Mesendoderm (in vitro differentiated cells): ENCODE results near the gene CDH23.

Experiments
- DNase-seq: peaks from one replicate; pipeline ENCODE4 v3.0.0; 2013
- H2AK5ac ChIP-seq: 2 replicates; pipeline ENCODE4 v1.6.1; 2013; ENCODE audit warnings: low read length, inconsistent platforms
- H2BK120ac ChIP-seq: 2 replicates; pipeline ENCODE4 v1.6.1; 2013; ENCODE audit warnings: low read depth, mild to moderate bottlenecking, low read length, moderate library complexity, mixed read lengths
- H2BK15ac ChIP-seq: replicated peaks from 2 replicates; pipeline ENCODE4 v1.6.1; 2013; ENCODE audit warnings: low read depth, mild to moderate bottlenecking, moderate library complexity
- H2BK5ac ChIP-seq: 2 replicates; pipeline ENCODE4 v1.6.1; 2013; ENCODE audit warnings: low read length, inconsistent platforms
- H3K18ac ChIP-seq: 2 replicates; pipeline ENCODE4 v1.6.1; 2013; ENCODE audit warnings: mild to moderate bottlenecking, low read length, mixed read lengths
- H3K23ac ChIP-seq: one replicate; pipeline ENCODE4 v1.6.1; 2013; ENCODE audit warnings: low read length
- H3K27ac ChIP-seq: 2 replicates; pipeline ENCODE4 v1.5.1; 2013; ENCODE audit warnings: low read depth, mild to moderate bottlenecking, inconsistent platforms, low read length, moderate library complexity
- H3K27me3 ChIP-seq: 2 replicates; pipeline ENCODE4 v1.6.1; 2013; ENCODE audit warnings: low read length, control low read depth, mild to moderate bottlenecking, inconsistent platforms; ENCODE audit not compliant: insufficient read depth, poor library complexity
- H3K36me3 ChIP-seq: 2 replicates; pipeline ENCODE4 v1.6.1; 2013; ENCODE audit warnings: low read length, inconsistent platforms; ENCODE audit not compliant: control insufficient read depth, insufficient read depth
- H3K4ac ChIP-seq: one replicate; pipeline ENCODE4 v1.6.1; 2013; ENCODE audit warnings: low read depth, mild to moderate bottlenecking, low read length, moderate library complexity
- H3K4me1 ChIP-seq: 2 replicates; pipeline ENCODE4 v1.6.1; 2013; ENCODE audit warnings: low read depth, low read length, inconsistent platforms; ENCODE audit not compliant: control insufficient read depth
- H3K4me2 ChIP-seq: 2 replicates; pipeline ENCODE4 v1.6.1; 2013; ENCODE audit warnings: low read length
- H3K4me3 ChIP-seq: 2 replicates; pipeline ENCODE4 v1.5.1; 2013; ENCODE audit warnings: mild to moderate bottlenecking, low read length
- H3K56ac ChIP-seq: one replicate; pipeline ENCODE4 v1.6.1; 2013; ENCODE audit warnings: low read length
- H3K79me1 ChIP-seq: 2 replicates; pipeline ENCODE4 v1.6.1; 2013; ENCODE audit warnings: low read length, inconsistent platforms
- H3K79me2 ChIP-seq: 2 replicates; pipeline ENCODE4 v1.6.1; 2013; ENCODE audit warnings: mild to moderate bottlenecking, low read length; ENCODE audit not compliant: control insufficient read depth, insufficient read depth
- H3K9ac ChIP-seq: 2 replicates; pipeline ENCODE4 v1.6.1; 2013; ENCODE audit warnings: low read length, inconsistent platforms
- H4K5ac ChIP-seq: one replicate; pipeline ENCODE4 v1.6.1; 2013; ENCODE audit warnings: low read length
- H4K8ac ChIP-seq: one replicate; pipeline ENCODE4 v1.6.1; 2013; ENCODE audit warnings: low read depth, mild to moderate bottlenecking, control low read depth, low read length, moderate library complexity
- WGBS: extraction: QIAGEN DNeasy Blood & Tissue Kit; methylation state at CpG from one replicate; pipeline ENCODE4 v1.1.7; 2013; ENCODE audit warnings: low lambda C conversion rate, missing lambda C conversion rate; ENCODE audit not compliant: insufficient coverage; ENCODE audit errors: extremely low coverage; 5-methylcytosine and 5-hydroxymethylcytosine counted together

The CDH23 gene

GRCh38 chr10:71483885-71484751 lies 87.4 kb downstream of the CDH23 start:
- Histone ChIP-seq H3K79me2 (no peaks in the 10 kb centered on the region), H3K4ac (no peak overlapping the region), H2BK120ac (no peak overlapping the region), H4K5ac (no peak overlapping the region), H2BK5ac (no peak overlapping the region), H3K79me1 (no peaks in the 10 kb centered on the region), H3K27ac (no peak overlapping the region), H3K56ac (no peak overlapping the region), H3K4me2 (no peak overlapping the region), H3K4me3 (no peak overlapping the region), H3K18ac (no peak overlapping the region), H3K36me3 (no peaks in the 10 kb centered on the region), H2BK15ac (no peak overlapping the region), H2AK5ac (no peak overlapping the region), H3K23ac (no peak overlapping the region), H3K9ac (no peak overlapping the region), H4K8ac (no peak overlapping the region), H3K27me3 (no peaks in the 10 kb centered on the region), H3K4me1 (no peaks in the 10 kb centered on the region)
- peak; percentile 8 for DNase-seq
- WGBS, result no CpG with 5 or more reads among the region's 22 CpGs

- Histone ChIP-seq H2BK15ac (no peak overlapping the region), H3K4me2 (no peak overlapping the region), H2AK5ac (no peak overlapping the region), H2BK120ac (no peak overlapping the region), H3K27ac (no peak overlapping the region), H3K4ac (no peak overlapping the region), H3K56ac (no peak overlapping the region), H3K18ac (no peak overlapping the region), H3K36me3 (no peaks in the 10 kb centered on the region), H3K79me1 (no peaks in the 10 kb centered on the region), H3K4me1 (no peaks in the 10 kb centered on the region), H3K79me2 (no peaks in the 10 kb centered on the region), H3K27me3 (no peaks in the 10 kb centered on the region), H3K23ac (no peak overlapping the region), H2BK5ac (no peak overlapping the region), H4K8ac (no peak overlapping the region), H3K9ac (no peak overlapping the region), H3K4me3 (no peak overlapping the region), H4K5ac (no peak overlapping the region)
- DNase-seq, result peak; percentile 77
- no CpG with 5 or more reads among the region's 6 CpGs for WGBS
These were observed 89.9 kb downstream of the CDH23 start for GRCh38 chr10:71486484-71487114.

GRCh38 chr10:71487726-71488125 lies 91.0 kb downstream of the CDH23 start:
- Histone ChIP-seq H3K56ac (no peak overlapping the region), H3K27ac (no peak overlapping the region), H2BK5ac (no peak overlapping the region), H3K4me3 (no peak overlapping the region), H3K4me1 (no peaks in the 10 kb centered on the region), H3K79me2 (no peaks in the 10 kb centered on the region), H2BK15ac (no peak overlapping the region), H3K4me2 (no peak overlapping the region), H3K27me3 (no peaks in the 10 kb centered on the region), H3K79me1 (no peaks in the 10 kb centered on the region), H3K4ac (no peak overlapping the region), H2AK5ac (no peak overlapping the region), H3K18ac (no peak overlapping the region), H3K36me3 (no peaks in the 10 kb centered on the region), H4K5ac (no peak overlapping the region), H2BK120ac (no peak overlapping the region), H4K8ac (no peak overlapping the region), H3K9ac (no peak overlapping the region), H3K23ac (no peak overlapping the region)
- no CpG with 5 or more reads among the region's 1 CpG for WGBS
- DNase-seq, result no peak

GRCh38 chr10:71489077-71489476 lies 92.4 kb downstream of the CDH23 start:
- Histone ChIP-seq H4K5ac (no peak overlapping the region), H3K27me3 (no peaks in the 10 kb centered on the region), H3K4me2 (no peak overlapping the region), H2BK120ac (no peak overlapping the region), H3K4me1 (no peaks in the 10 kb centered on the region), H3K4me3 (no peak overlapping the region), H3K23ac (no peak overlapping the region), H2BK15ac (no peak overlapping the region), H3K56ac (no peak overlapping the region), H3K18ac (no peak overlapping the region), H3K36me3 (no peaks in the 10 kb centered on the region), H3K79me1 (no peaks in the 10 kb centered on the region), H2BK5ac (no peak overlapping the region), H3K79me2 (no peaks in the 10 kb centered on the region), H3K9ac (no peak overlapping the region), H2AK5ac (no peak overlapping the region), H3K27ac (no peak overlapping the region), H4K8ac (no peak overlapping the region), H3K4ac (no peak overlapping the region)
- no peak for DNase-seq
- no CpG with 5 or more reads among the region's 2 CpGs for WGBS

GRCh38 chr10:71492872-71493271 lies 96.2 kb downstream of the CDH23 start:
- Histone ChIP-seq H3K4me1 (no peaks in the 10 kb centered on the region), H3K9ac (no peak overlapping the region), H2BK5ac (no peak overlapping the region), H3K79me2 (no peaks in the 10 kb centered on the region), H2BK120ac (no peak overlapping the region), H4K5ac (no peak overlapping the region), H2AK5ac (no peak overlapping the region), H3K4me3 (no peak overlapping the region), H3K23ac (no peak overlapping the region), H3K27me3 (no peaks in the 10 kb centered on the region), H3K18ac (no peak overlapping the region), H3K4ac (no peak overlapping the region), H3K79me1 (no peaks in the 10 kb centered on the region), H3K27ac (no peak overlapping the region), H3K36me3 (no peaks in the 10 kb centered on the region), H3K4me2 (no peak overlapping the region), H2BK15ac (no peak overlapping the region), H4K8ac (no peak overlapping the region), H3K56ac (no peak overlapping the region)
- no peak for DNase-seq
- WGBS, result no CpG with 5 or more reads among the region's 6 CpGs
